Activated T-helper 9 cell treated with anti-CD3 and anti-CD28 coated beads, Interleukin-2, amount 50 U/mL, for 16 hours (primary cell): ENCODE measurements around the gene OR4D9.

Source experiments
- DNase-seq: peaks from one replicate; pipeline ENCODE4 v3.0.0-alpha.2; 2020; ENCODE audit warnings: low read depth

The OR4D9 gene

GRCh38 chr11:59550842-59551658 lies 39.7 kb downstream of the OR4D9 start:
- DNase-seq = peak; percentile 63

GRCh38 chr11:59551659-59552521 lies 40.6 kb downstream of the OR4D9 start:
- DNase-seq = no peak

GRCh38 chr11:59552844-59553243 lies 41.5 kb downstream of the OR4D9 start:
- no peak for DNase-seq

- DNase-seq = no peak
These were observed 42.0 kb downstream of the OR4D9 start for GRCh38 chr11:59553323-59553722.

- no peak for DNase-seq
These were observed 44.3 kb downstream of the OR4D9 start for GRCh38 chr11:59555601-59556114.

- DNase-seq = peak; percentile 40
These were observed 45.0 kb downstream of the OR4D9 start for GRCh38 chr11:59556115-59556916.

- no peak for DNase-seq
These were observed 45.6 kb downstream of the OR4D9 start for GRCh38 chr11:59556917-59557348.

- no peak for DNase-seq
These were observed 46.9 kb downstream of the OR4D9 start for GRCh38 chr11:59558270-59558643.

- DNase-seq = no peak
These were observed 48.5 kb downstream of the OR4D9 start for GRCh38 chr11:59559886-59560285.

- peak; percentile 41 for DNase-seq
These were observed 49.0 kb downstream of the OR4D9 start for GRCh38 chr11:59560290-59560701.

- DNase-seq = peak; percentile 74
These were observed 49.5 kb downstream of the OR4D9 start for GRCh38 chr11:59560702-59561473.

- DNase-seq = no peak
These were observed 51.0 kb downstream of the OR4D9 start for GRCh38 chr11:59562292-59562691.
